Left forelimb (tissue), 1 donor: Measurements from ENCODE around the gene KATNBL1.

ENCODE experiments used
- DNase-seq: peaks from one replicate; pipeline ENCODE4 v3.0.0-alpha.2; 2018; ENCODE audit warnings: low spot score

KATNBL1 gene

GRCh38 chr15:34114739-34115138 lies 95.2 kb downstream of the KATNBL1 start:
- no peak for DNase-seq

GRCh38 chr15:34114215-34114614 lies 95.7 kb downstream of the KATNBL1 start:
- no peak for DNase-seq

- DNase-seq, result no peak
These were observed 98.4 kb downstream of the KATNBL1 start for GRCh38 chr15:34111488-34111887.

GRCh38 chr15:34109797-34110663 lies 99.9 kb downstream of the KATNBL1 start:
- no peak for DNase-seq

- no peak for DNase-seq
These were observed 102.6 kb downstream of the KATNBL1 start for GRCh38 chr15:34107315-34107714.

GRCh38 chr15:34106423-34106822 lies 103.5 kb downstream of the KATNBL1 start:
- DNase-seq, result no peak

- no peak for DNase-seq
These were observed 107.5 kb downstream of the KATNBL1 start for GRCh38 chr15:34102175-34102925.

GRCh38 chr15:34101366-34102174 lies 108.3 kb downstream of the KATNBL1 start, which contains the start of the genes EMC7 and PGBD4:
Gene EMC7, minus strand, starts transcription at chr15:34101862. Its CDS starts 23 bp downstream, at chr15:34101839.
Gene PGBD4, plus strand, starts transcription at chr15:34102083. Its CDS starts 449 bp downstream, at chr15:34102532.
- peak; percentile 98 for DNase-seq

GRCh38 chr15:34099914-34100313 lies 110.0 kb downstream of the KATNBL1 start:
- DNase-seq, result no peak
